ENCODE results near the gene CYSRT1.

DNA sequence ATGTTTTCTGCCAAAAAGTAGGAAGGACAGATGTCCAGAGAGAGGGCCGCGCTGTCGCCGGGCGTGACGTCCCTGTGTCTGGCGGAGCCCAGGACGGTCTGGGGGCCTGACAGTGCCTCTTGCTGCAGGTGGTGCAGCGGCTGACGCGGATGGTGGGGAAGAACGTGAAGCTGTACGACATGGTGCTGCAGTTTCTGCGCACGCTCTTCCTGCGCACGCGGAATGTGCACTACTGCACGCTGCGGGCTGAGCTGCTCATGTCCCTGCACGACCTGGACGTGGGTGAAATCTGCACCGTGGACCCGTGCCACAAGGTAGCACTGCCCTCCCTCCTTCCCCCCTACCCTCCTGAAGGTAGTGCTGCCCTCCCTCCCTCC is 37.9 kb downstream of the CYSRT1 start:
- TF ChIP-seq, protein P1, sequence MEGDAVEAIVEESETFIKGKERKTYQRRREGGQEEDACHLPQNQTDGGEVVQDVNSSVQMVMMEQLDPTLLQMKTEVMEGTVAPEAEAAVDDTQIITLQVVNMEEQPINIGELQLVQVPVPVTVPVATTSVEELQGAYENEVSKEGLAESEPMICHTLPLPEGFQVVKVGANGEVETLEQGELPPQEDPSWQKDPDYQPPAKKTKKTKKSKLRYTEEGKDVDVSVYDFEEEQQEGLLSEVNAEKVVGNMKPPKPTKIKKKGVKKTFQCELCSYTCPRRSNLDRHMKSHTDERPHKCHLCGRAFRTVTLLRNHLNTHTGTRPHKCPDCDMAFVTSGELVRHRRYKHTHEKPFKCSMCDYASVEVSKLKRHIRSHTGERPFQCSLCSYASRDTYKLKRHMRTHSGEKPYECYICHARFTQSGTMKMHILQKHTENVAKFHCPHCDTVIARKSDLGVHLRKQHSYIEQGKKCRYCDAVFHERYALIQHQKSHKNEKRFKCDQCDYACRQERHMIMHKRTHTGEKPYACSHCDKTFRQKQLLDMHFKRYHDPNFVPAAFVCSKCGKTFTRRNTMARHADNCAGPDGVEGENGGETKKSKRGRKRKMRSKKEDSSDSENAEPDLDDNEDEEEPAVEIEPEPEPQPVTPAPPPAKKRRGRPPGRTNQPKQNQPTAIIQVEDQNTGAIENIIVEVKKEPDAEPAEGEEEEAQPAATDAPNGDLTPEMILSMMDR (IDR thresholded peaks at IDR 0.05), result no peak
- TF ChIP-seq RCOR1 (IDR thresholded peaks at IDR 0.05; ENCODE audit: low read length) (no peak), POLR2AphosphoS5 (IDR thresholded peaks at IDR 0.05; ENCODE audit: low read depth, low read length) (no peak), FOXJ3 (CRISPR knock-in tag; IDR thresholded peaks at IDR 0.05) (no peak), TCF12 (IDR thresholded peaks at IDR 0.05) (no peak), EP300 (IDR thresholded peaks at IDR 0.05; ENCODE audit: borderline replicate concordance in 1 of 2, low read depth in 1 of 2, low read length in 1 of 2) (no peak), NFIC (IDR thresholded peaks at IDR 0.05; ENCODE audit: borderline replicate concordance) (no peak), CHD2 (IDR thresholded peaks at IDR 0.05; ENCODE audit: low read length, partially characterized antibody) (no peak), SIN3A (IDR thresholded peaks at IDR 0.05; ENCODE audit: borderline replicate concordance, low read depth, low read length) (no peak)
